HepG2 (cell line): ENCODE measurements around the gene SOCS1. TPM values are rescaled to one million over a fixed set of nuclear protein-coding genes. Genes with fewer than 3 reads are reported as not detected.

Experiments used
- ATF7 ChIP-seq, 2 experiments: fragments of 450-650 bp in 1 of 2; sonication (generic) in 1 of 2; formaldehyde crosslinking in 1 of 2; IDR thresholded peaks; 2 replicates each; pipeline versions ENCODE4 v1.4.0 to v1.6.1; 2016 to 2020; ENCODE audit warnings: antibody characterized with exemption in 1 of 2, mild to moderate bottlenecking in 1 of 2, missing genetic modification reagents in 1 of 2
- ATRX ChIP-seq: sonication (generic); formaldehyde crosslinking; IDR thresholded peaks from 2 replicates; pipeline ENCODE4 v1.4.0; 2020; ENCODE audit warnings: missing genetic modification reagents, borderline replicate concordance
- CBX1 ChIP-seq: IDR thresholded peaks from one replicate; pipeline ENCODE4 v1.6.1; 2016; ENCODE audit warnings: antibody characterized with exemption, low read depth
- EHMT2 ChIP-seq: fragments of 200-600 bp; sonication (generic); IDR thresholded peaks from 2 replicates; pipeline ENCODE4 v1.7.0; 2017; ENCODE audit warnings: antibody characterized with exemption, low read depth, low read length, borderline replicate concordance
- ELF3 ChIP-seq: IDR thresholded peaks from 2 replicates; pipeline ENCODE4 v1.6.1; 2016; ENCODE audit warnings: missing genetic modification reagents, missing compliant biosample characterization
- KDM4B ChIP-seq: sonication (generic); formaldehyde crosslinking; IDR thresholded peaks from 2 replicates; pipeline ENCODE4 v1.4.0; 2020; ENCODE audit warnings: missing genetic modification reagents
- NRL ChIP-seq: sonication (generic); formaldehyde crosslinking; IDR thresholded peaks from 2 replicates; pipeline ENCODE4 v1.5.0; 2020; ENCODE audit warnings: missing genetic modification reagents, mild to moderate bottlenecking, moderate library complexity, borderline replicate concordance
- TCF12 ChIP-seq, 2 experiments: fragments of 450-650 bp in 1 of 2; sonication (generic) in 1 of 2; formaldehyde crosslinking in 1 of 2; IDR thresholded peaks; 2 replicates each; pipeline versions ENCODE4 v1.6.1 to v1.8.0; 2017 to 2022; ENCODE audit warnings: antibody characterized with exemption in 1 of 2, mild to moderate bottlenecking in 1 of 2, missing genetic modification reagents in 1 of 2, moderate library complexity in 1 of 2
- ZBTB42 ChIP-seq: sonication (generic); formaldehyde crosslinking; IDR thresholded peaks from 2 replicates; pipeline ENCODE4 v1.5.0; 2020; ENCODE audit warnings: mild to moderate bottlenecking, missing genetic modification reagents
- ZKSCAN8 ChIP-seq: IDR thresholded peaks from 2 replicates; pipeline ENCODE4 v1.6.1; 2016; ENCODE audit warnings: borderline replicate concordance, missing genetic modification reagents, missing compliant biosample characterization
- ZNF180 ChIP-seq: sonication (generic); formaldehyde crosslinking; IDR thresholded peaks from 2 replicates; pipeline ENCODE4 v1.4.0; 2020; ENCODE audit warnings: low read depth, missing genetic modification reagents, borderline replicate concordance
- polyA plus RNA-seq, 8 experiments: library from polyadenylated mRNA; depleted of rRNA in 3 of 8; stranded (reverse) in 7 of 8; unstranded in 1 of 8; fragments of >200 nt; fragmentation: Illumina TruSeq in 4 of 8; extraction: Trizol in 4 of 8; gene quantifications; 2 replicates each; pipeline versions ENCODE4 v1.2.1 to v1.2.3, GENCODE V29; 2011 to 2016; ENCODE audit warnings: low read depth in 4 of 8, missing spikeins in 1 of 8, mixed read lengths in 1 of 8; ENCODE audit not compliant: insufficient read depth in 1 of 8
- total RNA-seq, 5 experiments: library from RNA; depleted of rRNA; stranded (reverse); fragments of >200 nt; fragmentation: Illumina TruSeq; extraction: Trizol; gene quantifications; 2 replicates each; pipeline ENCODE4 v1.2.3, GENCODE V29; 2016; ENCODE audit warnings: low read depth in 1 of 5
- TF ChIP-seq, protein P1 (sequence below): IDR thresholded peaks from 2 replicates; pipeline ENCODE4 v1.6.1; 2016; ENCODE audit warnings: low read depth, missing genetic modification reagents, missing compliant biosample characterization
- TF ChIP-seq, protein P2 (sequence below): sonication (generic); formaldehyde crosslinking; IDR thresholded peaks from 2 replicates; pipeline ENCODE4 v1.9.0; 2022; ENCODE audit warnings: low read depth, missing genetic modification reagents
- TF ChIP-seq, protein P3 (sequence below): sonication (generic); formaldehyde crosslinking; IDR thresholded peaks from 2 replicates; pipeline ENCODE4 v1.4.0; 2020; ENCODE audit warnings: missing genetic modification reagents
- TF ChIP-seq, protein P4 (sequence below): sonication (generic); formaldehyde crosslinking; IDR thresholded peaks from 2 replicates; pipeline ENCODE4 v1.9.0; 2022; ENCODE audit warnings: missing genetic modification reagents, mild to moderate bottlenecking, borderline replicate concordance

Gene SOCS1
- total and polyA plus RNA-seq, 2 of the 13 experiments (the other 11 are each of a cell fraction or from before 2014, with no cell fraction given), result 5.3 to 6.3 TPM

DNA sequence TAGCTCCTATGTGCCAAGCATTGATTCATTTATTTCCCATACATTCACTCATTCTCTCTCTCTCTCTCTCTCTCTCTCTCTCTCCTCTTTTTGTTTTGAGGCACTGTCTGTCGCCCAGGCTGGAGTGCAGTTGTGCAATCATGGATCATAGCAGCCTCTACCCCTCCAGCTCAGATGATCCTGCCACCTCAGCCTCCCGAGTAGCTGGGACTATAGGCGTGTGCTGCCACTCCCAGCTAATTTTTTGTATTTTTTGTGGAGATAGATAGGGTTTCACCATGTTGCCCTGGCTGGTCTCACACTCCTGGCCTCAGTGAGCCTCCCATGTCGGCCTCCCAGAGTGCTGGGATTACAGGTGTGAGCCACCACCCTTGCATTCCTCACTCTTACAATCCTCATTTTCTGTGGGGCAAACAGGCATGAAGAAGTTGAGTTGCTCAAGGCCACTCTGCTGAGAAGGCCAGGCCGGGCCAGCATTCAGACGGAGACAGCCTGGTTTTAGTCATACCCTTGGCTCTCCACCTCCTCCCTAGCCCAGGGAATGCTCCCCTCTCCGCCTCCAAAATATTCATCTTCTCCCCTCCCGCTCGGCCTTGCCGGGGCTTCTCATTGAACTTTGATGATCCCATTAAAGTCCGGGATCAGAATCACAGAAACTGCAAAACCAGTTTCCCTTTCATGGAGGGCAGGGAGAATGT is 21.0 kb upstream of the SOCS1 start (continued):
- TF ChIP-seq, protein P1, sequence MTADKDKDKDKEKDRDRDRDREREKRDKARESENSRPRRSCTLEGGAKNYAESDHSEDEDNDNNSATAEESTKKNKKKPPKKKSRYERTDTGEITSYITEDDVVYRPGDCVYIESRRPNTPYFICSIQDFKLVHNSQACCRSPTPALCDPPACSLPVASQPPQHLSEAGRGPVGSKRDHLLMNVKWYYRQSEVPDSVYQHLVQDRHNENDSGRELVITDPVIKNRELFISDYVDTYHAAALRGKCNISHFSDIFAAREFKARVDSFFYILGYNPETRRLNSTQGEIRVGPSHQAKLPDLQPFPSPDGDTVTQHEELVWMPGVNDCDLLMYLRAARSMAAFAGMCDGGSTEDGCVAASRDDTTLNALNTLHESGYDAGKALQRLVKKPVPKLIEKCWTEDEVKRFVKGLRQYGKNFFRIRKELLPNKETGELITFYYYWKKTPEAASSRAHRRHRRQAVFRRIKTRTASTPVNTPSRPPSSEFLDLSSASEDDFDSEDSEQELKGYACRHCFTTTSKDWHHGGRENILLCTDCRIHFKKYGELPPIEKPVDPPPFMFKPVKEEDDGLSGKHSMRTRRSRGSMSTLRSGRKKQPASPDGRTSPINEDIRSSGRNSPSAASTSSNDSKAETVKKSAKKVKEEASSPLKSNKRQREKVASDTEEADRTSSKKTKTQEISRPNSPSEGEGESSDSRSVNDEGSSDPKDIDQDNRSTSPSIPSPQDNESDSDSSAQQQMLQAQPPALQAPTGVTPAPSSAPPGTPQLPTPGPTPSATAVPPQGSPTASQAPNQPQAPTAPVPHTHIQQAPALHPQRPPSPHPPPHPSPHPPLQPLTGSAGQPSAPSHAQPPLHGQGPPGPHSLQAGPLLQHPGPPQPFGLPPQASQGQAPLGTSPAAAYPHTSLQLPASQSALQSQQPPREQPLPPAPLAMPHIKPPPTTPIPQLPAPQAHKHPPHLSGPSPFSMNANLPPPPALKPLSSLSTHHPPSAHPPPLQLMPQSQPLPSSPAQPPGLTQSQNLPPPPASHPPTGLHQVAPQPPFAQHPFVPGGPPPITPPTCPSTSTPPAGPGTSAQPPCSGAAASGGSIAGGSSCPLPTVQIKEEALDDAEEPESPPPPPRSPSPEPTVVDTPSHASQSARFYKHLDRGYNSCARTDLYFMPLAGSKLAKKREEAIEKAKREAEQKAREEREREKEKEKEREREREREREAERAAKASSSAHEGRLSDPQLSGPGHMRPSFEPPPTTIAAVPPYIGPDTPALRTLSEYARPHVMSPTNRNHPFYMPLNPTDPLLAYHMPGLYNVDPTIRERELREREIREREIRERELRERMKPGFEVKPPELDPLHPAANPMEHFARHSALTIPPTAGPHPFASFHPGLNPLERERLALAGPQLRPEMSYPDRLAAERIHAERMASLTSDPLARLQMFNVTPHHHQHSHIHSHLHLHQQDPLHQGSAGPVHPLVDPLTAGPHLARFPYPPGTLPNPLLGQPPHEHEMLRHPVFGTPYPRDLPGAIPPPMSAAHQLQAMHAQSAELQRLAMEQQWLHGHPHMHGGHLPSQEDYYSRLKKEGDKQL (CRISPR knock-in tag), result no peak
- TF ChIP-seq, protein P2, sequence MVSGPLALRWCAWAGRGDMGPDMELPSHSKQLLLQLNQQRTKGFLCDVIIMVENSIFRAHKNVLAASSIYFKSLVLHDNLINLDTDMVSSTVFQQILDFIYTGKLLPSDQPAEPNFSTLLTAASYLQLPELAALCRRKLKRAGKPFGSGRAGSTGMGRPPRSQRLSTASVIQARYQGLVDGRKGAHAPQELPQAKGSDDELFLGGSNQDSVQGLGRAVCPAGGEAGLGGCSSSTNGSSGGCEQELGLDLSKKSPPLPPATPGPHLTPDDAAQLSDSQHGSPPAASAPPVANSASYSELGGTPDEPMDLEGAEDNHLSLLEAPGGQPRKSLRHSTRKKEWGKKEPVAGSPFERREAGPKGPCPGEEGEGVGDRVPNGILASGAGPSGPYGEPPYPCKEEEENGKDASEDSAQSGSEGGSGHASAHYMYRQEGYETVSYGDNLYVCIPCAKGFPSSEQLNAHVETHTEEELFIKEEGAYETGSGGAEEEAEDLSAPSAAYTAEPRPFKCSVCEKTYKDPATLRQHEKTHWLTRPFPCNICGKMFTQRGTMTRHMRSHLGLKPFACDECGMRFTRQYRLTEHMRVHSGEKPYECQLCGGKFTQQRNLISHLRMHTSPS (CRISPR knock-in tag), result no peak
- TF ChIP-seq ZNF180 (no peak), KDM4B (CRISPR knock-in tag) (no peak), ZBTB42 (CRISPR knock-in tag) (no peak), ATF7 (IDR thresholded peaks at IDR 0.05) (no peak), ATF7 (CRISPR knock-in tag; IDR thresholded peaks at IDR 0.05) (no peak), EHMT2 (no peak), TCF12 (IDR thresholded peaks at IDR 0.05) (no peak), TCF12 (CRISPR knock-in tag; IDR thresholded peaks at IDR 0.05) (no peak), ATRX (no peak), CBX1 (no peak), ELF3 (CRISPR knock-in tag) (no peak), ZKSCAN8 (CRISPR knock-in tag) (no peak), NRL (no peak)
- TF ChIP-seq, protein P3, sequence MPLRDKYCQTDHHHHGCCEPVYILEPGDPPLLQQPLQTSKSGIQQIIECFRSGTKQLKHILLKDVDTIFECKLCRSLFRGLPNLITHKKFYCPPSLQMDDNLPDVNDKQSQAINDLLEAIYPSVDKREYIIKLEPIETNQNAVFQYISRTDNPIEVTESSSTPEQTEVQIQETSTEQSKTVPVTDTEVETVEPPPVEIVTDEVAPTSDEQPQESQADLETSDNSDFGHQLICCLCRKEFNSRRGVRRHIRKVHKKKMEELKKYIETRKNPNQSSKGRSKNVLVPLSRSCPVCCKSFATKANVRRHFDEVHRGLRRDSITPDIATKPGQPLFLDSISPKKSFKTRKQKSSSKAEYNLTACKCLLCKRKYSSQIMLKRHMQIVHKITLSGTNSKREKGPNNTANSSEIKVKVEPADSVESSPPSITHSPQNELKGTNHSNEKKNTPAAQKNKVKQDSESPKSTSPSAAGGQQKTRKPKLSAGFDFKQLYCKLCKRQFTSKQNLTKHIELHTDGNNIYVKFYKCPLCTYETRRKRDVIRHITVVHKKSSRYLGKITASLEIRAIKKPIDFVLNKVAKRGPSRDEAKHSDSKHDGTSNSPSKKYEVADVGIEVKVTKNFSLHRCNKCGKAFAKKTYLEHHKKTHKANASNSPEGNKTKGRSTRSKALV (CRISPR knock-in tag), result no peak
- TF ChIP-seq, protein P4, sequence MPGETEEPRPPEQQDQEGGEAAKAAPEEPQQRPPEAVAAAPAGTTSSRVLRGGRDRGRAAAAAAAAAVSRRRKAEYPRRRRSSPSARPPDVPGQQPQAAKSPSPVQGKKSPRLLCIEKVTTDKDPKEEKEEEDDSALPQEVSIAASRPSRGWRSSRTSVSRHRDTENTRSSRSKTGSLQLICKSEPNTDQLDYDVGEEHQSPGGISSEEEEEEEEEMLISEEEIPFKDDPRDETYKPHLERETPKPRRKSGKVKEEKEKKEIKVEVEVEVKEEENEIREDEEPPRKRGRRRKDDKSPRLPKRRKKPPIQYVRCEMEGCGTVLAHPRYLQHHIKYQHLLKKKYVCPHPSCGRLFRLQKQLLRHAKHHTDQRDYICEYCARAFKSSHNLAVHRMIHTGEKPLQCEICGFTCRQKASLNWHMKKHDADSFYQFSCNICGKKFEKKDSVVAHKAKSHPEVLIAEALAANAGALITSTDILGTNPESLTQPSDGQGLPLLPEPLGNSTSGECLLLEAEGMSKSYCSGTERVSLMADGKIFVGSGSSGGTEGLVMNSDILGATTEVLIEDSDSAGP (CRISPR knock-in tag), result no peak; the same call in 1 of the 2 replicates
